DND-41 (cell line): Measurements from ENCODE around the gene CHMP4B.

ENCODE experiments used
- ATAC-seq: fragments of 200-7000 bp; cut with Tn5 transposase; 3 replicates; pipeline ENCODE4 v1.9.1; 2021; ENCODE audit warnings: low read depth; ENCODE audit not compliant: insufficient read depth
- DNase-seq: peaks from one replicate; pipeline ENCODE4 v3.0.0-alpha.2; 2020
- H2AFZ ChIP-seq: 2 replicates; pipeline ENCODE4 v1.6.0; 2012; ENCODE audit warnings: low read depth, low read length
- H3K27ac ChIP-seq: 2 replicates; pipeline ENCODE4 v1.5.1; 2012; ENCODE audit warnings: low read length, inconsistent platforms
- H3K27me3 ChIP-seq: fragments of 200-600 bp; sonication (generic); 2 replicates; pipeline ENCODE4 v1.6.0; 2012; ENCODE audit warnings: low read length, mild to moderate bottlenecking, inconsistent platforms; ENCODE audit not compliant: insufficient read depth, poor library complexity
- H3K36me3 ChIP-seq: 2 replicates; pipeline ENCODE4 v1.5.1; 2012; ENCODE audit warnings: low read length, inconsistent platforms; ENCODE audit not compliant: insufficient read depth
- H3K4me1 ChIP-seq: 2 replicates; pipeline ENCODE4 v1.5.1; 2012; ENCODE audit warnings: mild to moderate bottlenecking, low read length; ENCODE audit not compliant: insufficient read depth
- H3K4me2 ChIP-seq: 2 replicates; pipeline ENCODE4 v1.6.0; 2012; ENCODE audit warnings: mild to moderate bottlenecking, moderate library complexity, low read length, inconsistent platforms; ENCODE audit not compliant: insufficient read depth
- H3K4me3 ChIP-seq, 2 experiments: fragments of 200-600 bp in 1 of 2; shearing (Covaris generic) in 1 of 2; 2 replicates each; pipeline ENCODE4 v1.5.1; 2012 to 2016; ENCODE audit warnings: inconsistent platforms in 2 of 2, low read length in 2 of 2, mild to moderate bottlenecking in 2 of 2, low read depth in 1 of 2, moderate library complexity in 1 of 2
- H3K79me2 ChIP-seq: 2 replicates; pipeline ENCODE4 v1.6.0; 2012; ENCODE audit warnings: low read length, inconsistent platforms; ENCODE audit not compliant: insufficient read depth
- H3K9ac ChIP-seq: 2 replicates; pipeline ENCODE4 v1.6.0; 2012; ENCODE audit warnings: low read depth, mild to moderate bottlenecking, inconsistent platforms, low read length, moderate library complexity
- H3K9me3 ChIP-seq: 2 replicates; pipeline ENCODE4 v1.5.1; 2012; ENCODE audit warnings: low read length, moderate library complexity, mild to moderate bottlenecking, inconsistent platforms; ENCODE audit not compliant: insufficient read depth, severe bottlenecking
- H4K20me1 ChIP-seq: 2 replicates; pipeline ENCODE4 v1.6.0; 2012; ENCODE audit warnings: low read length; ENCODE audit not compliant: insufficient read depth
- CTCF ChIP-seq: IDR thresholded peaks from 2 replicates; pipeline ENCODE4 v1.5.1; 2012; ENCODE audit warnings: borderline replicate concordance, low read length, moderate library complexity, mild to moderate bottlenecking; ENCODE audit not compliant: poor library complexity, severe bottlenecking; ENCODE audit errors: extremely low read depth
- EZH2 ChIP-seq: IDR thresholded peaks from 3 replicates; pipeline ENCODE4 v1.6.1; 2012; ENCODE audit warnings: borderline replicate concordance, low read depth, mild to moderate bottlenecking, moderate library complexity, low read length, inconsistent platforms; ENCODE audit not compliant: severe bottlenecking

CHMP4B gene

GRCh38 chr20:33773412-33774089, 37.6 kb upstream of the CHMP4B start:
- H3K27ac ChIP-seq = no peak overlapping the region
- DNase-seq (no peak), ATAC-seq (no peak)
- no peak overlapping the region for H3K4me2 ChIP-seq
- no peaks in the 10 kb centered on the region for H4K20me1 ChIP-seq
- H2AFZ ChIP-seq = no peak overlapping the region
- H3K4me3 ChIP-seq = no peak overlapping the region
- H3K4me1 ChIP-seq = no peaks in the 10 kb centered on the region
- H3K79me2 ChIP-seq = no peaks in the 10 kb centered on the region
- H3K9ac ChIP-seq = no peak overlapping the region
- H3K27me3 ChIP-seq = no peaks in the 10 kb centered on the region
- H3K9me3 ChIP-seq = no peaks in the 10 kb centered on the region
- no peaks in the 10 kb centered on the region for H3K36me3 ChIP-seq
- TF ChIP-seq EZH2 = no peak
- no peak for TF ChIP-seq CTCF

- no peak overlapping the region for H3K9ac ChIP-seq
- H3K27ac ChIP-seq = no peak overlapping the region
- no peak overlapping the region for H3K4me3 ChIP-seq
- no peak overlapping the region for H3K4me2 ChIP-seq
- ATAC-seq (no peak), DNase-seq (no peak)
- H4K20me1 ChIP-seq = no peaks in the 10 kb centered on the region
- H3K9me3 ChIP-seq = no peaks in the 10 kb centered on the region
- H3K79me2 ChIP-seq = no peaks in the 10 kb centered on the region
- H3K4me1 ChIP-seq = 0 out of 2 replicates have a peak, but pooled peaks cover 3% of the 10 kb centered on the region
- TF ChIP-seq CTCF (no peak), EZH2 (no peak)
- H2AFZ ChIP-seq = no peak overlapping the region
- no peaks in the 10 kb centered on the region for H3K27me3 ChIP-seq
- no peaks in the 10 kb centered on the region for H3K36me3 ChIP-seq
Measured at GRCh38 chr20:33777816-33778215, 33.3 kb upstream of the CHMP4B start.

- Histone ChIP-seq H2AFZ (no peak overlapping the region), H4K20me1 (no peaks in the 10 kb centered on the region), H3K36me3 (no peaks in the 10 kb centered on the region), H3K27ac (no peak overlapping the region), H3K27me3 (no peaks in the 10 kb centered on the region), H3K9ac (no peak overlapping the region), H3K4me3 (no peak overlapping the region), H3K9me3 (no peaks in the 10 kb centered on the region), H3K4me2 (no peak overlapping the region), H3K4me1 (0 out of 2 replicates have a peak, but pooled peaks cover 3% of the 10 kb centered on the region), H3K79me2 (no peaks in the 10 kb centered on the region)
- ATAC-seq (no peak), DNase-seq (no peak)
- TF ChIP-seq CTCF = no peak
- TF ChIP-seq EZH2 = no peak
Measured at GRCh38 chr20:33781133-33781532, 30.0 kb upstream of the CHMP4B start.
